PFSK-1 (cell line): Measurements from ENCODE around the gene ANK2. TPM values are rescaled to one million over a fixed set of nuclear protein-coding genes. Genes with fewer than 3 reads are reported as not detected.

Source experiments
- FOXP2 ChIP-seq: optimal IDR thresholded peaks from 2 replicates; pipeline ENCODE3; 2011; ENCODE audit warnings: borderline replicate concordance, control low read depth, inconsistent platforms; ENCODE audit not compliant: insufficient read depth; ENCODE audit errors: extremely low read length, extremely low read depth
- POLR2AphosphoS5 ChIP-seq: IDR thresholded peaks from 2 replicates; pipeline ENCODE4 v1.6.1; 2012; ENCODE audit warnings: low read depth, mild to moderate bottlenecking, control low read depth, low read length, moderate library complexity
- REST ChIP-seq, 2 experiments: IDR thresholded peaks; 2 replicates each; pipeline versions ENCODE4 v1.6.1 to v1.8.0; 2011 to 2012; ENCODE audit warnings: low read depth in 2 of 2, low read length in 2 of 2, control low read depth in 1 of 2, inconsistent platforms in 1 of 2, mild to moderate bottlenecking in 1 of 2, moderate library complexity in 1 of 2; ENCODE audit not compliant: insufficient read depth in 1 of 2
- SIN3A ChIP-seq: IDR thresholded peaks from 2 replicates; pipeline ENCODE4 v1.6.1; 2012; ENCODE audit warnings: mild to moderate bottlenecking, low read length, moderate library complexity, borderline replicate concordance; ENCODE audit not compliant: insufficient read depth
- TAF1 ChIP-seq: IDR thresholded peaks from 2 replicates; pipeline ENCODE4 v1.6.1; 2012; ENCODE audit warnings: low read length, control low read depth, borderline replicate concordance; ENCODE audit not compliant: insufficient read depth
- polyA plus RNA-seq: library from polyadenylated mRNA; unstranded; fragments of >200 nt; gene quantifications from one replicate; pipeline ENCODE4 v1.2.1, GENCODE V29; 2012; ENCODE audit warnings: low read depth, missing spikeins; ENCODE audit not compliant: insufficient read length

ANK2 gene
- polyA plus RNA-seq = 3.0 TPM

DNA sequence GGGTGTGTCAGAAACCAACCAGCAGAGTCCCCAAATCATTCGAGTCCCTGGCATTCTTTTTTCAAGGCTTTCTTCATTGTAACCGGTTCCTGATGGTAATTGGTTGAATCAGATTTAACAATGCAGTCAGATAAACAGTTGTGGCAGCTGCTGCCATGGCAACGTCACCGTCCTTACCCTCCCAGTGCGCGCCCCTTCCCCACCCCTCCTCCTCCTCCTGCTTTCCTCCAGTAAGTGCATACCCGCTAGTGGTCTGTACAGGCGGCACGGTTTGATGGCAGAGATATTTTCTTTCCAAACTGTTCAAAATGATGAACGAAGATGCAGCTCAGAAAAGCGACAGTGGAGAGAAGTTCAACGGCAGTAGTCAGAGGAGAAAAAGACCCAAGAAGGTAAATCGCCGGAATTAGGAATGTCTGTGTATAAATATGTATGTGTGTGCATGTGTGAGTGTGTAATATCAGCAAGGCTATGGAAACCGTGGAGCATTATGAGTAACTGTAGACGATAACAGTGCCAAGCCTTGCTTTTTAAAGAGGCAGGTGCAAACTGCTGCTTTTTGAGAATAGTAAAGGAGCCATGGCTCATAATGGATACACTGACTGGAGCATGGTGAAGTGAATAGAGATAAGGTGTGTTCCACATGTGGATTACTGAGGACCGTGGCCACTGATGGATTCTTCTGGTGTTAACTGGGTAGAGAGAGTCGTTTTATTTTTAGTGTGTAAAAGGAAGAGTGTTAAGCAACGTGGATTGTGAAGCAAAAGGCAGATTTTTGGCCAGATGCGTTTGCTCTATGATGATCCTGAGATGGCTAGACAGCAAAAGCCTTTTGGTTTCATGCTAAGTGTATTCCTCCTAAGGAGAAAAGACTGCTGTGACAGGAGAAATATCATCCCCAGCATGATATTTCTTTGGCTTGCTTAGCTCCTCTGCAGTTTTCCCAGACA is at the start of gene ANK2:
Gene ANK2 (plus strand): TSS at position 233 of the 950 bp plus-strand sequence. CDS start 76 bp downstream, at position 309.
- TF ChIP-seq FOXP2 = no peak
- no peak for TF ChIP-seq SIN3A
- no peak for TF ChIP-seq REST (IDR thresholded peaks at IDR 0.05; ENCODE audit: insufficient read depth in 1 of 2, low read depth in 2 of 2, low read length in 2 of 2)
- TF ChIP-seq POLR2AphosphoS5 = no peak
- no peak for TF ChIP-seq TAF1

DNA sequence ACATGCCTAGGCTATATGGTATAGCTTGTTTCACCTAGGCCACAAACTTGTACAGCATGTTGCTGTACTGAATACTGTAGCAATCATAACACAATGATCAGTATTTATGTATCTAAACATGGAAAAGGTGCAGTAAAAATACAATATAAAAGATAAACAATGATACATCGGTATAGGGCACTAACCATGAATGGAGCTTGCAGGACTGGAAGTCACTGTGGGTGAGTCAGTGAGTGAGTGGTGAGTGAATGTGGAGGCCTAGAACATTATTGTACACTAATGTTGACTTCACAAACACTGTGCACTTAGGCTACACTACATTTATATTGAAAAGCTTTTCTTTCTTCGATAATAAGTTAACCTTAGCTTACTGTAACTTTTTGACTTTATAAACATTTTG is 45.6 kb upstream of the ANK2 start:
- no peak for TF ChIP-seq SIN3A
- no peak for TF ChIP-seq TAF1
- no peak for TF ChIP-seq POLR2AphosphoS5
- no peak for TF ChIP-seq REST (IDR thresholded peaks at IDR 0.05; ENCODE audit: insufficient read depth in 1 of 2, low read depth in 2 of 2, low read length in 2 of 2)

- TF ChIP-seq TAF1 (no peak), REST (IDR thresholded peaks at IDR 0.05; ENCODE audit: insufficient read depth in 1 of 2, low read depth in 2 of 2, low read length in 2 of 2) (no peak), SIN3A (no peak), FOXP2 (no peak), POLR2AphosphoS5 (no peak)
Measured at GRCh38 chr4:113004655-113005054, 44.8 kb upstream of the ANK2 start.

DNA sequence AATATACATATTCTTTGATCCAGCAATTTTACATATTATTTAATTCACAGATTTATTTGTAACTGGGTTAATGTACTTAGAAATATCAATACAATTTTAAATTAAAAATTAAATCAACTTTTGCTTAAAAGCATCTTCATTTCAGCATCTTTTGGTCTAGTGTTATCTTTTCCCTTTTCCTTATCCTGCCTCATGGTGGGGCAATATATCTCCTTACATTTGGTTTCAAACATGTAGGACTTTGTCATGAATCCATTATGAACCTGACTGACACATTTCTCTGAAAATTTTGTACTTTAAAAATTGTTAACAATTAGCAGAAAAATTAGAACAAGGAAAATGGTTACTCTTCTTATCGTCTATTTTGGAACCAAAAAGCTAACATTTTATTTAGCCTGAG is 42.8 kb upstream of the ANK2 start:
- TF ChIP-seq TAF1 (no peak), SIN3A (no peak), FOXP2 (no peak), POLR2AphosphoS5 (no peak), REST (IDR thresholded peaks at IDR 0.05; ENCODE audit: insufficient read depth in 1 of 2, low read depth in 2 of 2, low read length in 2 of 2) (no peak)

- no peak for TF ChIP-seq FOXP2
- no peak for TF ChIP-seq REST (IDR thresholded peaks at IDR 0.05; ENCODE audit: insufficient read depth in 1 of 2, low read depth in 2 of 2, low read length in 2 of 2)
- TF ChIP-seq TAF1 = no peak
Measured at GRCh38 chr4:113007151-113007550, 42.3 kb upstream of the ANK2 start.
